GM15510 (cell line): ENCODE results near the gene HOXB3.

ENCODE experiments used
- POLR2A ChIP-seq: IDR thresholded peaks from 3 replicates; pipeline ENCODE4 v1.6.1; 2011; ENCODE audit warnings: borderline replicate concordance; ENCODE audit not compliant: insufficient read length; ENCODE audit errors: extremely low read depth

HOXB3 gene

DNA sequence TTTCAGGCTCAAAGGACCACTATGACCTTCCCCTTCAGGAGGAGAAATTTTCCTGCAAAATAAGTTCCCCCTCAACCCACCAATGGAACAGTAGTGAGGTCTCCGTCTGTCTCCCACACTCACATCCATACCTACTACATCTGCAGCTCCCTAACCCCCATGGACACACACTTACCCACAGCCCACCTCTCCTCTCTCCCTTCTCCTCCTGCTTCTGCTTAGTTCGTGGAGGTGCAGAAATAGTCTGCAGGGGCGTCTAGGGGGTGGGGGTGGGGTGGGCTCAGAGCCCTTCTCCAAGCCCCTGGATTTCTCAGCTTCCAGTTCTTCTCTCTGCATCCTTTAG is 20.8 kb downstream of the HOXB3 start:
- no peak for TF ChIP-seq POLR2A

- TF ChIP-seq POLR2A, result no peak
These were observed 21.4 kb downstream of the HOXB3 start for GRCh38 chr17:48568499-48569239.

- TF ChIP-seq POLR2A, result no peak
These were observed 22.2 kb downstream of the HOXB3 start for GRCh38 chr17:48567646-48568354.

DNA sequence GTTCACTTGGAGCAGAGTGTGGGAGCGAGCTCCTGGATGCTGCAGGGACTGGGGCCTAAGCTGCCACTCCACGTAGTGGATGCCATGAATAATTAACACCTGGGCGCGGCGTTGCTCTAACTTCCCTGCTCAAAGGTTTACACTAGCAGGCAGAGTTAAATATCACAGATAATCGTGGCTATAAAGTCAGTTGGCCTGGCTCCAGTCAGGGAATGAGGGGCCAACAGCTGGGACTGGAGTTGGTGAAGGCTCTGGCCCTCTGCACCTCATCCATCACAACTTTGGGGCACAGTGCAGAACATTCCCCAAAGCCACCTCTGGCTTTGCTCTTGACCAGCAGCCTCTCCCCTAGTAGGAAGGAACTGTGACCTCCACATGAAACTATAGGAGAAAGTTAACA is 22.8 kb downstream of the HOXB3 start:
- TF ChIP-seq POLR2A, result no peak

GRCh38 chr17:48566717-48567116 is 23.3 kb downstream of the HOXB3 start:
- TF ChIP-seq POLR2A, result no peak

DNA sequence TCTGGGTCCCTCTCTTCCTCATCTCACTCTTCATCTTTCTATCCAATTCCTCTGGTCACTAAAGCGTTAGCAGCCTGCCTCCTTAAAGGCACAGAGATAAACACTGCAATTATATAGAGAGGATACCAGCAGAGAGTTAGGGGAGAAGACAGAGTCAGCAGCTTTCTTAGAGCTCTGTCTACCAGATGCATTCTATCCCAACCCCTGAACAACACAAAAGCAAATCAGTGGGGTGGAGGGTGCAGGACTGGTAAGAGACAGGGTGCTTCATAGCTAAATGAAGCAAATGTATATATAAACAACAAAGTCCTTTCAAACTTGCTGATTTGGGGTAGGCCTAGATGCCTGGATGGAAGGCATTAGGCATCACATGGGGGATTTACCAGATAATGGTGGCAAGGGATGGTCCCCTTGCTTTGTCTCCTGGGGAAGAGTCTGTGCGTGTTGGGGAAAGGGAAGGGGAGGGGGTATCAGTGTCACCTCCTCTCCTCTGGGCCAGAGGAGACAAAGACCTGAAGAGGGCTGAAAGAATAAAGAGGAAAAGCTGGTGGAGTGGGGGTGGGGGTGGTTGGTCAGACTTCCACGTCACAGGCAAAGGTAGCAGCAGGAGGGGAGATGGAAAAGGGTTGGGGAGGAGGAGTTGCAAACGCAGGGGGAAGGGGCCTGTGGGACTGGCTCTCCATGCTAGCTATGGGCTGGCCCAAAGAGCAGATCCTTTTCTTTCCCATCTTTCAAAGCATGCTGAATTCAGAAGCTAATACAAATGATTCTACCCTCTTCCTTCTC is 23.9 kb downstream of the HOXB3 start:
- no peak for TF ChIP-seq POLR2A

DNA sequence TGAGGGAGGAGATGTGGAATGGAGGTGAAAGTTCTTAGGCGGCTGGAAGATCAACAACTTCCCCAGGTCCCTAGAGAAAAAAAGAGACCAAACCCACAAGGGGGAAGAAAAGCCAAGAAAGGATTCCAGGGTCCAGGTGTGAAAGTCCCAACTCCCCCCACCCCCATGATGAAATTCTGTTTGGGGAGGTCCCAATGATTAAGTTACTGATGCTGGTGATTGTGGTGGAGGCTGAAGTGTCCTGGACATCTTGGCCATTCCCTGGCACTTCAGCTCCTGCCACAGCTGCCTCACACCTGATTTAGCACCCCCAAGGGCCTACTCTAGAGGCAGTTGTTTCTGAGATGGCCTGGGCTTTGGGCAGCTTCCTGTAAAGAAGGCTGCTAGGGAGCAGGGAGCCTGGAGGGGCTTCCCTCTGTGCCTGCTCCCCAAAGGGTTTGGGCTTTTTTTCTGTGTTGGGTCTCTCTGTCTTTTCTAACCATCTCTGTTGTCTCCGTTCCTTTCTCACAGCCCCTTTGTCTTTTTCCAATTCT is 25.0 kb downstream of the HOXB3 start:
- TF ChIP-seq POLR2A, result no peak

- no peak for TF ChIP-seq POLR2A
These were observed 25.6 kb downstream of the HOXB3 start for GRCh38 chr17:48564188-48565021.

DNA sequence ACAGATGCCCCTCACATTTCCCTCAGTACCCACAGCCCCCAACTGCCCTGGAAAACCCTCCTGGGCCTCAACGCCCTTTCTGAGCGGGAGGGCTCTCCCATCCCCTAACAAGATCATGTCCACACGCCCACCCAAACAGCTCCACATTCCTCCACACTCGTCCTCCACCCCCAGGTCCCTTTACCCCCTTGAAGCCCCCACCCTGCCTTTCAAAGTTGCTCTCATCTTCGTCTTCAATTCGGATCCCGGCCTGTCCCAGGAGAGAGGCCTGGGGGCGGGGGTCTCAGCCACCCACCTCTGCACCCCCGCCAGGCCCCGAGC is 26.2 kb downstream of the HOXB3 start:
- no peak for TF ChIP-seq POLR2A

DNA sequence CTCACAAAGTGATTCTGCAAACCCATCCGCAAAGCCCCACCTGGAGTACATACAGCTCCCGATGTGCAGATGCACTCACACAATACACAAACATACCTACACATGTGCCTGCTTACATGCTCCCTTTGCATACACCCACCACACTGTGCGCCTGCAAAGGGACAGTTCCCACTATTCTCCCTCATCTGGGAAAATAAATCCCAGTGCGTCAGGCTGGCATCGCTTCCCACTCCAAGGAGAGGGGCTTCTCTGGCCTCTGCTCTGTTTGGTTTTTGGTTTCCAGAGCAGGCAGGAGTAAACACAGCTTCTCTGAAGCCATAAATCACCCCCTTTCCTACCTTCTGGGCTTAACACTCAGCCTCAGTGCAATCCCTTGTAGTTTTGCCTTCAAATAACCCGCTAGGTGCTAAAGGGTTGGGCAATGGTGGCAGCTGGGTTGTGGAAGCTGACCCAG is 26.6 kb downstream of the HOXB3 start:
- no peak for TF ChIP-seq POLR2A

DNA sequence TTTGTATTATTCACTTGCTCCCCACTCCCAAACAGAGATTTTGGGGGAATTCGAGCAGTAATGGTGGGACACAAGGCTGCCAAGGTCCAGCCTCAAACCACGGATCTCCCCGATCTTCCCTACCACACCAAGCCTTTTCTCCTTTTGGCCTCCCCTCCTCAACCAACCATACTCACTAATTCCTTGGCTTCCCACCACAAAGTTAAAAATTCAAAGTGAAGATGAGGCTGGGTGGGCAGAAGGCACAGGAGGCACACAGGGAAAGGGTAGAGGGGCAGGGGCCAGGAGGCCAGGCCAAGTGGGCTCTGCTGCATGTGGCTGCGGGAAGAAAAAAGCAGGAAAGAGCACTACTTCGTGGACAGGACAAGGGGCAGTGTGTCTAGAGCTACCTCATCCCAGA is 27.1 kb downstream of the HOXB3 start:
- no peak for TF ChIP-seq POLR2A

- no peak for TF ChIP-seq POLR2A
These were observed 27.9 kb downstream of the HOXB3 start for GRCh38 chr17:48561884-48562810.

GRCh38 chr17:48559840-48560817 is 29.9 kb downstream of the HOXB3 start:
- no peak for TF ChIP-seq POLR2A
